Amniotic stem cell (primary cell): Measurements from ENCODE around the gene DNMT1.

Experiments
- DNase-seq: peaks from one replicate; lab custom pipeline; 2025; lab: John Stamatoyannopoulos, UW

DNMT1 gene

GRCh38 chr19:10093295-10094186, 101.2 kb downstream of the DNMT1 start:
- no peak for DNase-seq

GRCh38 chr19:10092648-10093294, 102.0 kb downstream of the DNMT1 start:
- DNase-seq: no peak

- DNase-seq: no peak
Observed at GRCh38 chr19:10091895-10092641, 102.7 kb downstream of the DNMT1 start.

- no peak for DNase-seq
Observed at GRCh38 chr19:10091370-10091687, 103.4 kb downstream of the DNMT1 start.

- DNase-seq: no peak
Observed at GRCh38 chr19:10089801-10090375, 104.9 kb downstream of the DNMT1 start.

- no peak for DNase-seq
Observed at GRCh38 chr19:10088949-10089554, 105.7 kb downstream of the DNMT1 start.

- no peak for DNase-seq
Observed at GRCh38 chr19:10087296-10088061, 107.3 kb downstream of the DNMT1 start.

GRCh38 chr19:10086591-10087192, 108.1 kb downstream of the DNMT1 start:
- no peak for DNase-seq

- peak; percentile 31 for DNase-seq
Observed at GRCh38 chr19:10085641-10086590, 108.8 kb downstream of the DNMT1 start, which contains the start of gene SHFL. Gene SHFL (plus strand): TSS chr19:10086317. CDS start chr19:10086428, 111 bp downstream.

- no peak for DNase-seq
Observed at GRCh38 chr19:10084803-10085202, 110.0 kb downstream of the DNMT1 start.

- no peak for DNase-seq
Observed at GRCh38 chr19:10083911-10084310, 110.8 kb downstream of the DNMT1 start.
